Measurements from ENCODE around the gene CYFIP2. TPM values are rescaled to one million over a fixed set of nuclear protein-coding genes. Genes with fewer than 3 reads are reported as not detected.

The CYFIP2 gene
- total RNA-seq, 1 donor from 2014 or later, result 99.9 TPM

GRCh38 chr5:157300564-157300963 is 34.6 kb downstream of the CYFIP2 start:
- no peaks in the 10 kb centered on the region for H3K27me3 ChIP-seq (ENCODE audit: control insufficient read depth, insufficient read depth, low read length)
- TF ChIP-seq, protein P1, sequence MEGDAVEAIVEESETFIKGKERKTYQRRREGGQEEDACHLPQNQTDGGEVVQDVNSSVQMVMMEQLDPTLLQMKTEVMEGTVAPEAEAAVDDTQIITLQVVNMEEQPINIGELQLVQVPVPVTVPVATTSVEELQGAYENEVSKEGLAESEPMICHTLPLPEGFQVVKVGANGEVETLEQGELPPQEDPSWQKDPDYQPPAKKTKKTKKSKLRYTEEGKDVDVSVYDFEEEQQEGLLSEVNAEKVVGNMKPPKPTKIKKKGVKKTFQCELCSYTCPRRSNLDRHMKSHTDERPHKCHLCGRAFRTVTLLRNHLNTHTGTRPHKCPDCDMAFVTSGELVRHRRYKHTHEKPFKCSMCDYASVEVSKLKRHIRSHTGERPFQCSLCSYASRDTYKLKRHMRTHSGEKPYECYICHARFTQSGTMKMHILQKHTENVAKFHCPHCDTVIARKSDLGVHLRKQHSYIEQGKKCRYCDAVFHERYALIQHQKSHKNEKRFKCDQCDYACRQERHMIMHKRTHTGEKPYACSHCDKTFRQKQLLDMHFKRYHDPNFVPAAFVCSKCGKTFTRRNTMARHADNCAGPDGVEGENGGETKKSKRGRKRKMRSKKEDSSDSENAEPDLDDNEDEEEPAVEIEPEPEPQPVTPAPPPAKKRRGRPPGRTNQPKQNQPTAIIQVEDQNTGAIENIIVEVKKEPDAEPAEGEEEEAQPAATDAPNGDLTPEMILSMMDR (IDR thresholded peaks at IDR 0.05; ENCODE audit: insufficient read depth, low read length, poor library complexity, severe bottlenecking), result no peak
- H3K4me3 ChIP-seq (ENCODE audit: low read depth, low read length), result no peak overlapping the region
- DNase-seq (ENCODE audit: low read depth), result no peak
- H3K36me3 ChIP-seq (ENCODE audit: control insufficient read depth, insufficient read depth, low read length), result no peaks in the 10 kb centered on the region

- no peak overlapping the region for H3K4me3 ChIP-seq (ENCODE audit: low read depth, low read length)
- no peak for DNase-seq (ENCODE audit: low read depth)
- H3K27me3 ChIP-seq (ENCODE audit: control insufficient read depth, insufficient read depth, low read length), result no peaks in the 10 kb centered on the region
- H3K36me3 ChIP-seq (ENCODE audit: control insufficient read depth, insufficient read depth, low read length), result no peaks in the 10 kb centered on the region
- TF ChIP-seq, protein P1 (IDR thresholded peaks at IDR 0.05; ENCODE audit: insufficient read depth, low read length, poor library complexity, severe bottlenecking), result no peak
These were observed 35.1 kb downstream of the CYFIP2 start for GRCh38 chr5:157301066-157301465.

GRCh38 chr5:157303023-157303422 is 37.1 kb downstream of the CYFIP2 start:
- TF ChIP-seq, protein P1 (IDR thresholded peaks at IDR 0.05; ENCODE audit: insufficient read depth, low read length, poor library complexity, severe bottlenecking), result no peak
- Histone ChIP-seq H3K27me3 (ENCODE audit: control insufficient read depth, insufficient read depth, low read length) (no peaks in the 10 kb centered on the region), H3K36me3 (ENCODE audit: control insufficient read depth, insufficient read depth, low read length) (no peaks in the 10 kb centered on the region), H3K4me3 (ENCODE audit: low read depth, low read length) (no peak overlapping the region)
- no peak for DNase-seq (ENCODE audit: low read depth)

DNA sequence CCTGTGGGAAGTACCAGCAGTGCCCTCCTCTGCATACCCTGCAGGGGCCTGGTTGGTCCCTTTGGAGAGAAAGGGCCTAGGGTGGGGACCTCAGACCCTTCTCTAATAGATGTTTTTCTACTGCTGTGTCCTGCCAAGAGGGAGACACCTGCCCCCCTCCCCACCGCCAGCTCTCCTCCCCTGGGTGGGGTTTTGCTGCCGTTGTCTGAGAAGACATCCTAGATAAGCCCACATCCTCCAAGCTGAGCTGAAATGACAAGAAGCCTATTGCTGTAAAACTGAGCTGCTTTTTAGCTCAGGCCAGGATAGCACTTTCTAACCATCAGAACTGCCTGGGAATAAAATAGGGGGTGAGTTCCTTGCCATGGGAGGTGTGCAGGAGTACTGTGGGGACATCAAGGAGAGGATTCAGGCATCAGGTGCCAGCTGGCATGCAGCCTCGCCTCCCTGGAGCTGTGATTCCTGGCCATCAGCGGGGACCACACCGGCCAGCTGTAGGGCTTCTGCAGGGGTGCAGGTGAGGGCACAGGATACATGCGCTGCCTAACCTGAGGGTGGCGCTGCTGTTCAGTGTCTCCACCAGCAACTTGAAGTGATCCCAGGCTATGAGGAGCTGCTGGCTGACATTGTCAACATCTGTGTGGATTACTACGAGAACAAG is 37.9 kb downstream of the CYFIP2 start:
- TF ChIP-seq, protein P1 (IDR thresholded peaks at IDR 0.05; ENCODE audit: insufficient read depth, low read length, poor library complexity, severe bottlenecking), result no peak
- DNase-seq (ENCODE audit: low read depth), result no peak

DNA sequence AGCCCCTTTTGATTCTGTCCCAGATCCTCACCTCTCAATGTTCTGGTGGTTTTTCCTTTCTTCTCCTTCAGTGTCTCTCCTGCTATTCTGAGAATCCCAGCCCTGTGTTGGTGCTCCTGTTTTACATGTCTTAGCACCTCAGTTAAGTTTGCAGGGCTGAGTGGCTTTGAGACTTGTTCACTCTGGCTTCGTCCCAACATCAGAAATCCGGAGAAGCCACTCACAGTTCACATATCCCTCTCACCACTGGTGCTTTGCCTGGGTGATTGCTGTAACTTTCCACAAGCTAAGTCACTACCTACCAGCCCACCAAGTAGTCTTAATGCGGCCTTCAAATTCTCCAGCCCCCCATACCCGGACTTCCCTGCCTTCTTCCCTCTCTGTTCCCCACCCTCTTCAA is 40.2 kb downstream of the CYFIP2 start:
- Histone ChIP-seq H3K4me3 (ENCODE audit: low read depth, low read length) (no peak overlapping the region), H3K27me3 (ENCODE audit: control insufficient read depth, insufficient read depth, low read length) (no peaks in the 10 kb centered on the region), H3K36me3 (ENCODE audit: control insufficient read depth, insufficient read depth, low read length) (no peaks in the 10 kb centered on the region)
- no peak for DNase-seq (ENCODE audit: low read depth)
- TF ChIP-seq, protein P1 (IDR thresholded peaks at IDR 0.05; ENCODE audit: insufficient read depth, low read length, poor library complexity, severe bottlenecking), result no peak

More for the DNA sequence above, 37.9 kb downstream of the CYFIP2 start:
- H3K36me3 ChIP-seq (ENCODE audit: control insufficient read depth, insufficient read depth, low read length), result no peaks in the 10 kb centered on the region
- H3K27me3 ChIP-seq (ENCODE audit: control insufficient read depth, insufficient read depth, low read length), result no peaks in the 10 kb centered on the region
- H3K4me3 ChIP-seq (ENCODE audit: low read depth, low read length), result no peak overlapping the region
